RWPE2 (cell line): Measurements from ENCODE around the gene FCRLB.

Experiments used
- ATAC-seq: fragments of 200-7000 bp; cut with Tn5 transposase; 3 replicates; pipeline ENCODE4 v1.9.1; 2021; ENCODE audit warnings: low read depth
- DNase-seq: peaks from one replicate; pipeline ENCODE4 v3.0.0-alpha.2; 2020; ENCODE audit warnings: low spot score
- H3K27ac ChIP-seq: fragments of 450-650 bp; 2 replicates; pipeline ENCODE4 v1.5.1; 2017; ENCODE audit warnings: mild to moderate bottlenecking; ENCODE audit not compliant: poor library complexity, severe bottlenecking
- H3K27me3 ChIP-seq: fragments of 250-450 bp; sonication (Bioruptor Pico); 2 replicates; pipeline ENCODE4 v1.5.1; 2021; ENCODE audit warnings: mild to moderate bottlenecking, moderate library complexity; ENCODE audit not compliant: insufficient read depth, poor library complexity, severe bottlenecking
- H3K36me3 ChIP-seq: fragments of 250-450 bp; sonication (Bioruptor Pico); 2 replicates; pipeline ENCODE4 v1.5.1; 2020; ENCODE audit warnings: low read depth, mild to moderate bottlenecking, moderate library complexity
- H3K4me1 ChIP-seq: fragments of 250-450 bp; sonication (Bioruptor Pico); 2 replicates; pipeline ENCODE4 v1.5.1; 2021; ENCODE audit warnings: mild to moderate bottlenecking, moderate library complexity; ENCODE audit not compliant: insufficient read depth, poor library complexity, severe bottlenecking
- H3K4me3 ChIP-seq: fragments of 250-450 bp; sonication (Bioruptor Pico); 2 replicates; pipeline ENCODE4 v1.5.1; 2021; ENCODE audit warnings: mild to moderate bottlenecking, moderate library complexity; ENCODE audit not compliant: severe bottlenecking
- H3K9me3 ChIP-seq: fragments of 250-450 bp; sonication (Bioruptor Pico); 2 replicates; pipeline ENCODE4 v1.5.1; 2021; ENCODE audit warnings: mild to moderate bottlenecking, moderate library complexity; ENCODE audit not compliant: severe bottlenecking
- CTCF ChIP-seq: fragments of 450-650 bp; IDR thresholded peaks from one replicate; pipeline ENCODE4 v1.5.1; 2017; ENCODE audit warnings: mild to moderate bottlenecking, moderate library complexity; ENCODE audit not compliant: poor library complexity, severe bottlenecking

FCRLB gene

GRCh38 chr1:161726473-161727255, 5.3 kb downstream of the FCRLB start:
- DNase-seq: peak; percentile 88
- peak overlapping the region; percentile 86 for H3K4me3 ChIP-seq
- H3K27ac ChIP-seq: peak overlapping the region; percentile 92
- no peaks in the 10 kb centered on the region for H3K36me3 ChIP-seq
- no peaks in the 10 kb centered on the region for H3K27me3 ChIP-seq
- no peaks in the 10 kb centered on the region for H3K9me3 ChIP-seq
- peak; percentile 66 for ATAC-seq
- peaks cover 26% of the 10 kb centered on the region for H3K4me1 ChIP-seq
- no peak for TF ChIP-seq CTCF

GRCh38 chr1:161727256-161727924, 6.0 kb downstream of the FCRLB start:
- H3K9me3 ChIP-seq: no peaks in the 10 kb centered on the region
- ATAC-seq: no peak; the same call in 2 of the 3 replicates
- no peak for DNase-seq
- no peaks in the 10 kb centered on the region for H3K27me3 ChIP-seq
- H3K36me3 ChIP-seq: no peaks in the 10 kb centered on the region
- peak overlapping the region; percentile 86 for H3K4me3 ChIP-seq
- H3K27ac ChIP-seq: peak overlapping the region; percentile 92
- H3K4me1 ChIP-seq: peaks cover 20% of the 10 kb centered on the region
- no peak for TF ChIP-seq CTCF

- no peak for TF ChIP-seq CTCF
- Histone ChIP-seq H3K4me3 (no peak overlapping the region), H3K4me1 (peaks cover 31% of the 10 kb centered on the region), H3K36me3 (no peaks in the 10 kb centered on the region), H3K27me3 (no peaks in the 10 kb centered on the region), H3K9me3 (no peaks in the 10 kb centered on the region), H3K27ac (peak overlapping the region; percentile 92)
- DNase-seq (no peak), ATAC-seq (no peak)
Measured at GRCh38 chr1:161728376-161729226, 7.3 kb downstream of the FCRLB start.

GRCh38 chr1:161730050-161730564, 8.8 kb downstream of the FCRLB start:
- Histone ChIP-seq H3K4me1 (peaks cover 40% of the 10 kb centered on the region), H3K4me3 (no peak overlapping the region), H3K36me3 (no peaks in the 10 kb centered on the region), H3K27ac (peak overlapping the region; percentile 92), H3K27me3 (no peaks in the 10 kb centered on the region), H3K9me3 (no peaks in the 10 kb centered on the region)
- TF ChIP-seq CTCF: no peak
- peak; percentile 22; the same call in 2 of the 3 replicates for ATAC-seq
- no peak for DNase-seq
